Pulmonary artery endothelial cell (primary cell): ENCODE data around the gene PALD1. TPM values are rescaled to one million over a fixed set of nuclear protein-coding genes. Genes with fewer than 3 reads are reported as not detected.

Experiments
- DNase-seq: peaks from one replicate; pipeline ENCODE4 v3.0.0-alpha.2; 2011; ENCODE audit warnings: low read depth, low spot score
- total RNA-seq: library from RNA; depleted of rRNA; stranded (reverse); fragments of >200 nt; gene quantifications from 2 replicates; pipeline ENCODE4 v1.2.3, GENCODE V29; 2014

The PALD1 gene
- total RNA-seq, 1 donor from 2014 or later = 90.4 TPM

- DNase-seq = no peak
Observed at GRCh38 chr10:70457759-70458305, 20.7 kb upstream of the PALD1 start.

GRCh38 chr10:70458329-70459060 is 20.1 kb upstream of the PALD1 start:
- DNase-seq = peak; percentile 24

- DNase-seq = no peak
Observed at GRCh38 chr10:70459061-70459773, 19.4 kb upstream of the PALD1 start.

GRCh38 chr10:70459774-70460490 is 18.6 kb upstream of the PALD1 start:
- DNase-seq = no peak

GRCh38 chr10:70461397-70462348 is 16.9 kb upstream of the PALD1 start:
- DNase-seq = no peak

DNA sequence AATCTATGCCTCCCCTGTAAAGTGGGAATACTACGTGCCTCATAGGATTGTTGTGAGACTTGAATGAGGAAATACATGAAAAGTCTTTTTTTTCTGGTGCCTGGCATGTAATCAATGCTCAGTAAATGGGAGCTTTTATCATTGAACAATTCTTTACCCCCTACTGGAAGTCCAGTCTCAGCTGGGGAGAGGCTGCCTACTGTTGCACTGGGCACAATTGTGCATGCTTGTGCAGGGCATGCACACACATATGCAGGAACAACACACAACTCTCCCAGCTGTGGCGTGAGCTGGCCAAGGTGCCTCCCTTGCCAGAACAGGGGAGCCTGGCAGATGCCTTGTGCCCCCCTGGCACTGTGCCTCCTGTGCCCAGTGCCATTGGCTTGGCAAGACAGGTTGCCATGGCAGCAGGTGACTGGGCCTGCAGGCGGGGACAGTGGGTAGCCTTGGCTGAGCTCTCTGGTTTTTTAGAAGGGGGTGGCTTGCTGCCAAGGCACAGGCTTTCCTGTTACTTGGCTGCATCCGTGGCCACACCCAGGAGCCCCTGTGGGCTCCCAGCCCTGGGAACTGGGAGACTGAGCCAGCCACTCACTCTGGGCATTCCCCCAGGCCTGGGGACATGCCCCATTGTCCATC is 16.1 kb upstream of the PALD1 start:
- DNase-seq = no peak

DNA sequence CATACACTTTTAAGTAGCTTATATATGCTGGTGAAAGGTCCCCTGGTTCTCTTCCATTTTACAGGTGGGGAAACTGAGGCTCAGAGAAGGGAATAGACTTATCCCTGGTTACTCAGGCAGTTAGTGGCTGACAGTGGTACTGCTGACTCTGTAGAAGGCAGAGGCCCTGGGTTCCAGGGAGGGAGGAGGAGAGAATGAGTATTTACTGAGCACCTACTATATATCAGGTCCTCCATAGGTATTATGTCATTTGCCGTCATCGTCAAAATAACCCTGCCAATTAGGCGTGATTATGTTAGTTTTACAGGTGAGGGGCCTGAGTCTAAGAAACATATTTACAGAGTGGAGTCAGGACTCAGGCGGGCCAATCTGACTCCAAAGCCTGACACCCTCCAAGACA is 13.3 kb upstream of the PALD1 start:
- DNase-seq = no peak

DNA sequence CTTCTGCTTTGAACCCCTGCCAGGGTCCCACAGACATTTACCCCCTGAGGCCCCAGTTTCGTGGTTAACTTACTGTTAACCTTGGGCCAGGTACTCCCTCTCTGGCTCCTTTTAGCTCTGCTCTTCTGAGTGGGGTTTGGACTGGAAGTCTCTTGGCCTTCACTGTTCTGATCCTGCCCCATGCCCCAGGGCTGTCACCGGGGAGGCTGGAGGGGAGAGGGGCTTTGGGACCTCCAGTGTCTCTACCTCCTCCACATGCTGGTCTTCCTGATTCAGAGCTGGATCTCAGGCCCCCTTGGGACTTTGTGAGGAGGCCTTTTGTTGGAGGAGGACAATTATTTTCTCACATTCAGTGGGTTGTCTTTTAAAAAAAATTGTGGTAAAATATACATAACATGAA is 12.7 kb upstream of the PALD1 start:
- DNase-seq = no peak

DNA sequence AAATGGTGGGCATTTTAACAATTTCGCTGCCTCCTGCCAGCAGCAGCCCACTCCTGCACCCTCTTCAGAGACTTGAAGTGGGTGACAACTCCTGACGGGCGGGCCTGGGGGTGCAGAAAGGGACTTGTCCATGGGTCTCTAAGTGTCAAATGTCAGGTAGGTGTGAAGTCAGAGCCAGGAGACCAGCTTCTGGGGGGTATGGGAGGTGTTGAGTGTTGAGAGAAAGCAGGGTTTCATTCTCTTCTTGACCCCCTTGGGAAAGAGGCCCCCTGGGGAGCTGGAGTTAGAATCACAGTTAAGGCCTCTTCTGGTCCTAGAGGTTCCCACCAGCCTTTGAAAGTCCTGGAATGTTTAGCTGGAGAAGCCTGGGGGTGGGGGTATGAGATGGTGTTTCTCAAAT is 11.6 kb upstream of the PALD1 start:
- DNase-seq = no peak

- no peak for DNase-seq
Observed at GRCh38 chr10:70472799-70473454, 5.6 kb upstream of the PALD1 start.

GRCh38 chr10:70474780-70475179 is 3.8 kb upstream of the PALD1 start:
- no peak for DNase-seq

- no peak for DNase-seq
Observed at GRCh38 chr10:70475661-70476060, 2.9 kb upstream of the PALD1 start.

GRCh38 chr10:70476249-70477035 is 2.1 kb upstream of the PALD1 start:
- no peak for DNase-seq

GRCh38 chr10:70477661-70478162 is 855 bp upstream of the PALD1 start:
- no peak for DNase-seq

DNA sequence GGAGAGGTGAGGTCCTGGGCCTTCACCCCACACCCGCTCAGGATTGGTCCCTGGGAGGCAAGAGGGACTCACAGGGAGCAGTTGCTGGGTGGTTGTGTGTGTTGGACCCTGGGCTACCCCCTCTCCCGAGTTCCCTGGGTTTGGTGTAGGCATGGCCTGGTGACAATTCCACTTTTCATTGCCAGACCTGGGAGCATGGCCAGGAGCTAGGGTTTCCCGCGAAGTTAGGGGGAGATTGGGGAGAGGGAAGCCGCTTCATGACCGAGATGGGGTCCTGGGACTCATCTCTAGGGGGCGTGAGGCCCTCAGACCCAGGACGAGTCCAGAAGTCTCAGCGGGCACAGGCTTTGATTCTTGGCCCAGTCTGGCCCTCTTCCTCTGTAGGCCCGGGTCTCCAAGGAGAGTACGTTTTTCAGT is 606 bp downstream of the PALD1 start:
- DNase-seq = no peak

DNA sequence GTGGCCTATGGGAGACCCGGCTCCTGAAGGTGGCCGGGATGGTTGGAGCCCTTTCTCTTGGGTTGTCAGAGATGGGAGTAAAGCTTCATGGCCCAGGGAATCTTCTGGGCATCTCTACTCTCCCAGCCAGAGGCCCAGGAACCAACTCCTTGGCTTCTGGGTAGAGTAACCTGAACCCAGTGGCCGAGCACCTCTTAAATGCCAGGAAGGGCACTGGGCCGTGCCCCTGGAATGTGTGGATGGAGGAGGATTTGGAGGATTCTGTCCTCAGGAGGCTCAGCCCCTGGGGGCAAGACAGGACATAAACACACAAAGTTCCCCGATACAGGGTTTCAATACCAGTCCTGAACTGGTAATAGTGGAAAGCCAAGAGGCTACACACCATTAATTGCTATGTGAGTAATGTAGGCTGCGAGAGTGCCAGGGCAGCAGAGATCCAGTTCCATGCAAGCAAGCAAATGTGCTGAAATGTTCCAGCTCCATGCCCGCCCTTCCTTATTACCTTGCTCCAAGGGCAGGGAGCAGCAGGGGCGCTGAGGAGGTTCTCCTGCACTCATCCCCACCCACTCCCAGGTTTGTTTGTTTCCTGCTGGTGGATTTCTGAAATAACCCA is 1.2 kb downstream of the PALD1 start:
- no peak for DNase-seq

- no peak for DNase-seq
Observed at GRCh38 chr10:70480239-70480861, 1.8 kb downstream of the PALD1 start.

GRCh38 chr10:70481105-70481504 is 2.5 kb downstream of the PALD1 start:
- DNase-seq = no peak
